Hematopoietic multipotent progenitor cell treated with erythropoietin and hydrocortisone succinate and interleukin-3 and kit ligand, for 6 days (in vitro differentiated cells): ENCODE measurements around the gene DUSP22.
"Not testable (repeated sequence)": the region's sequence is repeated elsewhere in the genome, so short reads cannot be mapped to it uniquely, and the experiment has no call there.

Experiments used
- DNase-seq: peaks from one replicate; pipeline ENCODE4 v3.0.0-alpha.2; 2015

The DUSP22 gene

GRCh38 chr6:313917-314316 lies 21.6 kb downstream of the DUSP22 start:
- DNase-seq, result no peak

GRCh38 chr6:314377-314776 lies 22.1 kb downstream of the DUSP22 start:
- DNase-seq, result no peak

GRCh38 chr6:315226-315625 lies 22.9 kb downstream of the DUSP22 start:
- no peak for DNase-seq

GRCh38 chr6:315921-316752 lies 23.9 kb downstream of the DUSP22 start:
- DNase-seq, result no peak

GRCh38 chr6:316753-317038 lies 24.4 kb downstream of the DUSP22 start:
- DNase-seq, result no peak

- DNase-seq, result no peak
These were observed 24.8 kb downstream of the DUSP22 start for GRCh38 chr6:317060-317447.

- DNase-seq, result no peak
These were observed 25.3 kb downstream of the DUSP22 start for GRCh38 chr6:317448-318144.

- no peak for DNase-seq
These were observed 26.1 kb downstream of the DUSP22 start for GRCh38 chr6:318243-318890.

- no peak for DNase-seq
These were observed 27.2 kb downstream of the DUSP22 start for GRCh38 chr6:319177-320131.

GRCh38 chr6:320351-321157 lies 28.3 kb downstream of the DUSP22 start:
- no peak for DNase-seq

GRCh38 chr6:321158-321438 lies 28.8 kb downstream of the DUSP22 start:
- DNase-seq, result no peak

GRCh38 chr6:321536-322258 lies 29.4 kb downstream of the DUSP22 start:
- DNase-seq, result no peak

- no peak for DNase-seq
These were observed 30.1 kb downstream of the DUSP22 start for GRCh38 chr6:322259-322930.

GRCh38 chr6:322940-323729 lies 30.8 kb downstream of the DUSP22 start:
- DNase-seq, result no peak

GRCh38 chr6:323730-324088 lies 31.4 kb downstream of the DUSP22 start:
- DNase-seq, result no peak

GRCh38 chr6:324116-324728 lies 31.9 kb downstream of the DUSP22 start:
- DNase-seq, result no peak

GRCh38 chr6:324729-325125 lies 32.4 kb downstream of the DUSP22 start:
- DNase-seq, result no peak

GRCh38 chr6:325161-325860 lies 33.0 kb downstream of the DUSP22 start:
- not testable (repeated sequence) for DNase-seq

GRCh38 chr6:326066-326465 lies 33.8 kb downstream of the DUSP22 start:
- not testable (repeated sequence) for DNase-seq
